Caco-2 (cell line): ENCODE results near the gene SFTPA1. TPM values are rescaled to one million over a fixed set of nuclear protein-coding genes. Genes with fewer than 3 reads are reported as not detected.

ENCODE experiments used
- BruUV-seq: library from RNA; stranded (reverse); fragments of 400-500 nt; replicated peaks from 2 replicates; lab custom pipeline; 2021; lab: Mats Ljungman, UMichigan
- CTCF ChIA-PET: fragments of 300-600 bp; sonication (Branson Sonifier 250); formaldehyde crosslinking; loops from one replicate; lab custom pipeline; 2022; ENCODE audit warnings: antibody characterized with exemption; lab: Charles Lee
- POLR2A ChIA-PET: fragments of 300-600 bp; sonication (Branson Sonifier 250); formaldehyde crosslinking; loops from one replicate; lab custom pipeline; 2022; ENCODE audit warnings: antibody characterized with exemption; lab: Charles Lee
- DNase-seq, 2 experiments: peaks; one replicate each; pipeline versions ENCODE4 v3.0.0 to v3.0.0-alpha.2; 2020 to 2022
- H3K27me3 ChIP-seq: replicated peaks from 2 replicates; pipeline ENCODE4 v1.6.0; 2011; ENCODE audit warnings: low read length; ENCODE audit not compliant: control insufficient read depth, insufficient read depth
- H3K36me3 ChIP-seq: 2 replicates; pipeline ENCODE4 v1.5.1; 2011; ENCODE audit warnings: low read length; ENCODE audit not compliant: control insufficient read depth, insufficient read depth
- H3K4me1 ChIP-seq: fragments of 250-450 bp; sonication (Bioruptor Pico); 2 replicates; pipeline ENCODE4 v1.5.1; 2020; ENCODE audit warnings: mild to moderate bottlenecking
- H3K4me3 ChIP-seq: 2 replicates; pipeline ENCODE4 v1.5.1; 2011; ENCODE audit warnings: low read depth, mild to moderate bottlenecking, control low read depth, low read length
- H3K9me3 ChIP-seq: fragments of 250-450 bp; sonication (Bioruptor Pico); 2 replicates; pipeline ENCODE4 v1.5.1; 2020; ENCODE audit warnings: mild to moderate bottlenecking, moderate library complexity
- H3K27ac Mint-ChIP-seq: one replicate; pipeline ENCODE4 v1.8.0; 2022; ENCODE audit warnings: mixed read lengths; ENCODE audit not compliant: unreplicated experiment
- H3K27me3 Mint-ChIP-seq: one replicate; pipeline ENCODE4 v1.8.0; 2022; ENCODE audit warnings: mixed read lengths; ENCODE audit not compliant: insufficient read depth, unreplicated experiment
- H3K36me3 Mint-ChIP-seq: one replicate; pipeline ENCODE4 v1.8.0; 2022; ENCODE audit warnings: mild to moderate bottlenecking, mixed read lengths; ENCODE audit not compliant: insufficient read depth, unreplicated experiment
- H3K4me1 Mint-ChIP-seq: one replicate; pipeline ENCODE4 v1.8.0; 2022; ENCODE audit warnings: low read depth, mixed read lengths; ENCODE audit not compliant: unreplicated experiment
- H3K4me3 Mint-ChIP-seq: one replicate; pipeline ENCODE4 v1.8.0; 2022; ENCODE audit warnings: mild to moderate bottlenecking, moderate library complexity, mixed read lengths; ENCODE audit not compliant: unreplicated experiment
- H3K9me3 Mint-ChIP-seq: one replicate; pipeline ENCODE4 v1.8.0; 2022; ENCODE audit warnings: mixed read lengths; ENCODE audit not compliant: unreplicated experiment
- CTCF ChIP-seq, 2 experiments: fragments of 200-600 bp in 1 of 2; IDR thresholded peaks; 1 replicate in 1 of 2; 2 replicates in 1 of 2; pipeline versions ENCODE4 v1.5.1 to v1.8.0; 2011 to 2022; ENCODE audit warnings: antibody characterized with exemption in 1 of 2, control low read depth in 1 of 2, inconsistent platforms in 1 of 2, low read depth in 1 of 2, low read length in 1 of 2, mild to moderate bottlenecking in 1 of 2, moderate library complexity in 1 of 2; ENCODE audit not compliant: insufficient read depth in 1 of 2, severe bottlenecking in 1 of 2, unreplicated experiment in 1 of 2
- intact Hi-C: fragments of 100-400 bp; cut with micrococcal nuclease; formaldehyde crosslinking; loops from one replicate; pipeline ENCODE4 v1.10.0; 2022; ENCODE audit not compliant: unreplicated experiment
- total RNA-seq: library from RNA; stranded (reverse); gene quantifications from 2 replicates; pipeline ENCODE4 v1.2.3, GENCODE V29; 2022

SFTPA1 gene
- total RNA-seq, 1 experiment from 2014 or later = not detected

GRCh38 chr10:79601939-79602338, 8.8 kb upstream of the SFTPA1 start:
- peaks cover 23% of the 10 kb centered on the region for H3K9me3 Mint-ChIP-seq
- no peaks in the 10 kb centered on the region for H3K36me3 Mint-ChIP-seq
- H3K27me3 Mint-ChIP-seq = peaks cover 18% of the 10 kb centered on the region
- no peaks in the 10 kb centered on the region for H3K4me1 Mint-ChIP-seq
- ChIA-PET POLR2A (no interaction called here), CTCF (interaction anchor here (1.0 kb wide), 1 partner anchor 65 kb away, joined by 3 read pairs; no protein-coding TSS in a partner anchor)
- no peak overlapping the region for H3K27ac Mint-ChIP-seq
- Histone ChIP-seq H3K36me3 (no peaks in the 10 kb centered on the region), H3K27me3 (no peaks in the 10 kb centered on the region), H3K4me3 (no peak overlapping the region), H3K4me1 (no peaks in the 10 kb centered on the region), H3K9me3 (peaks cover 14% of the 10 kb centered on the region)
- BruUV-seq = no TSS peak
- no peak for DNase-seq
- no peak overlapping the region for H3K4me3 Mint-ChIP-seq
- no peak for TF ChIP-seq CTCF (IDR thresholded peaks at IDR 0.05; ENCODE audit: insufficient read depth in 1 of 2, low read depth in 1 of 2, low read length in 1 of 2, severe bottlenecking in 1 of 2, unreplicated experiment in 1 of 2)
- intact Hi-C loops = no loop called here

- peak in 1 of 2 experiments; percentile 2 for TF ChIP-seq CTCF (IDR thresholded peaks at IDR 0.05; ENCODE audit: insufficient read depth in 1 of 2, low read depth in 1 of 2, low read length in 1 of 2, severe bottlenecking in 1 of 2, unreplicated experiment in 1 of 2)
- H3K9me3 Mint-ChIP-seq = peaks cover 15% of the 10 kb centered on the region
- CTCF ChIA-PET = interaction anchor here (1.0 kb wide), 1 partner anchor 66 kb away, joined by 3 read pairs; no protein-coding TSS in a partner anchor
- no peak overlapping the region for H3K4me3 Mint-ChIP-seq
- DNase-seq = no peak
- no TSS peak for BruUV-seq
- H3K4me1 Mint-ChIP-seq = no peaks in the 10 kb centered on the region
- H3K4me3 ChIP-seq = no peak overlapping the region
- POLR2A ChIA-PET = no interaction called here
- H3K9me3 ChIP-seq = peaks cover 11% of the 10 kb centered on the region
- intact Hi-C loops = no loop called here
- H3K27me3 ChIP-seq = no peaks in the 10 kb centered on the region
- H3K4me1 ChIP-seq = no peaks in the 10 kb centered on the region
- H3K27me3 Mint-ChIP-seq = peaks cover 18% of the 10 kb centered on the region
- H3K36me3 ChIP-seq = no peaks in the 10 kb centered on the region
- no peaks in the 10 kb centered on the region for H3K36me3 Mint-ChIP-seq
- H3K27ac Mint-ChIP-seq = no peak overlapping the region
Observed at GRCh38 chr10:79602953-79603352, 7.8 kb upstream of the SFTPA1 start.

- peaks cover 4% of the 10 kb centered on the region for H3K9me3 Mint-ChIP-seq
- no TSS peak for BruUV-seq
- no peak overlapping the region for H3K4me3 ChIP-seq
- no peaks in the 10 kb centered on the region for H3K27me3 ChIP-seq
- no peak overlapping the region for H3K4me3 Mint-ChIP-seq
- DNase-seq = no peak
- no peak overlapping the region for H3K27ac Mint-ChIP-seq
- no peaks in the 10 kb centered on the region for H3K36me3 ChIP-seq
- no peaks in the 10 kb centered on the region for H3K4me1 ChIP-seq
- no peak for TF ChIP-seq CTCF (IDR thresholded peaks at IDR 0.05; ENCODE audit: insufficient read depth in 1 of 2, low read depth in 1 of 2, low read length in 1 of 2, severe bottlenecking in 1 of 2, unreplicated experiment in 1 of 2)
- CTCF ChIA-PET = no interaction called here
- H3K36me3 Mint-ChIP-seq = no peaks in the 10 kb centered on the region
- intact Hi-C loops = no loop called here
- POLR2A ChIA-PET = no interaction called here
- H3K4me1 Mint-ChIP-seq = no peaks in the 10 kb centered on the region
- 0 out of 2 replicates have a peak, but pooled peaks cover under 1% of the 10 kb centered on the region for H3K9me3 ChIP-seq
- peaks cover 20% of the 10 kb centered on the region for H3K27me3 Mint-ChIP-seq
Observed at GRCh38 chr10:79604294-79604693, 6.4 kb upstream of the SFTPA1 start.
